ENCODE results near the gene KRT79. TPM values are rescaled to one million over a fixed set of nuclear protein-coding genes. Genes with fewer than 3 reads are reported as not detected.

Gene KRT79
- polyA plus RNA-seq, 1 experiment: 0.04 TPM

- DNase-seq (ENCODE audit: low read depth, low spot score): no peak
- Histone ChIP-seq H3K27me3 (ENCODE audit: control insufficient read depth, insufficient read depth, low read length) (peaks cover 19% of the 10 kb centered on the region), H3K9me3 (ENCODE audit: control insufficient read depth, insufficient read depth, low read length) (no peaks in the 10 kb centered on the region), H3K27ac (ENCODE audit: low read depth, low read length) (no peak overlapping the region), H3K4me3 (ENCODE audit: low read depth, low read length) (no peak overlapping the region)
- TF ChIP-seq CTCF (IDR thresholded peaks at IDR 0.05; ENCODE audit: low read depth, low read length): no peak
- POLR2A ChIA-PET: no interaction called here
- CTCF ChIA-PET: interaction anchor here (0.9 kb wide), 1 partner anchor 33 kb away, joined by 3 read pairs; no protein-coding TSS in a partner anchor
These were observed 12.4 kb upstream of the KRT79 start for GRCh38 chr12:52846356-52846970.

GRCh38 chr12:52845946-52846345 is 11.8 kb upstream of the KRT79 start:
- no peaks in the 10 kb centered on the region for H3K9me3 ChIP-seq (ENCODE audit: control insufficient read depth, insufficient read depth, low read length)
- peaks cover 14% of the 10 kb centered on the region for H3K27me3 ChIP-seq (ENCODE audit: control insufficient read depth, insufficient read depth, low read length)
- DNase-seq (ENCODE audit: low read depth, low spot score): no peak
- no peak overlapping the region for H3K4me3 ChIP-seq (ENCODE audit: low read depth, low read length)
- CTCF ChIA-PET: interaction anchor here (0.9 kb wide), 1 partner anchor 34 kb away, joined by 3 read pairs; no protein-coding TSS in a partner anchor
- TF ChIP-seq CTCF (IDR thresholded peaks at IDR 0.05; ENCODE audit: low read depth, low read length): no peak
- POLR2A ChIA-PET: no interaction called here
- H3K27ac ChIP-seq (ENCODE audit: low read depth, low read length): no peak overlapping the region

- no peak overlapping the region for H3K27ac ChIP-seq (ENCODE audit: low read depth, low read length)
- H3K27me3 ChIP-seq (ENCODE audit: control insufficient read depth, insufficient read depth, low read length): peaks cover 10% of the 10 kb centered on the region
- H3K4me3 ChIP-seq (ENCODE audit: low read depth, low read length): no peak overlapping the region
- ChIA-PET POLR2A (no interaction called here), CTCF (interaction anchor here (1.0 kb wide), 1 partner anchor 472 kb away, joined by 3 read pairs; no protein-coding TSS in a partner anchor)
- no peak for TF ChIP-seq CTCF (IDR thresholded peaks at IDR 0.05; ENCODE audit: low read depth, low read length)
- no peaks in the 10 kb centered on the region for H3K9me3 ChIP-seq (ENCODE audit: control insufficient read depth, insufficient read depth, low read length)
- no peak for DNase-seq (ENCODE audit: low read depth, low spot score)
These were observed 10.3 kb upstream of the KRT79 start for GRCh38 chr12:52844386-52844785.

GRCh38 chr12:52839436-52840105 is 5.5 kb upstream of the KRT79 start:
- POLR2A ChIA-PET: no interaction called here
- Histone ChIP-seq H3K27me3 (ENCODE audit: control insufficient read depth, insufficient read depth, low read length) (peaks cover 3% of the 10 kb centered on the region), H3K27ac (ENCODE audit: low read depth, low read length) (no peak overlapping the region), H3K4me3 (ENCODE audit: low read depth, low read length) (no peak overlapping the region), H3K9me3 (ENCODE audit: control insufficient read depth, insufficient read depth, low read length) (no peaks in the 10 kb centered on the region)
- no peak for TF ChIP-seq CTCF (IDR thresholded peaks at IDR 0.05; ENCODE audit: low read depth, low read length)
- CTCF ChIA-PET: interaction anchor here (1.6 kb wide), 1 partner anchor 31 kb away, joined by 4 read pairs; no protein-coding TSS in a partner anchor
- no peak for DNase-seq (ENCODE audit: low read depth, low spot score)
